Kidney (tissue), 14 donors: Measurements from ENCODE around the gene SH3RF3. TPM values are rescaled to one million over a fixed set of nuclear protein-coding genes. Genes with fewer than 3 reads are reported as not detected.

Source experiments
- DNase-seq, 5 donors: peaks; one replicate each; pipeline ENCODE4 v3.0.0-alpha.2; 2013 to 2020
- FAIRE-seq: peaks from 2 replicates; lab custom pipeline; 2012; peaks lifted over from hg19 to GRCh38; lab: Jason Lieb, UNC
- H3K27ac ChIP-seq, 2 donors: one replicate each; pipeline ENCODE4 v1.7.0; 2013; ENCODE audit warnings: low read depth in 2 of 2, low read length in 2 of 2, inconsistent platforms in 1 of 2
- H3K27me3 ChIP-seq: one replicate; pipeline ENCODE4 v1.7.1; 2013; ENCODE audit warnings: low read length, inconsistent platforms; ENCODE audit not compliant: control insufficient read depth, insufficient read depth
- H3K36me3 ChIP-seq, 3 donors: one replicate each; pipeline versions ENCODE4 v1.7.0 to v1.7.1; 2013; ENCODE audit warnings: low read length in 3 of 3, control low read depth in 1 of 3, inconsistent platforms in 1 of 3; ENCODE audit not compliant: insufficient read depth in 3 of 3, control insufficient read depth in 2 of 3
- H3K4me1 ChIP-seq, 3 donors: one replicate each; pipeline versions ENCODE4 v1.7.0 to v1.7.1; 2013; ENCODE audit warnings: low read length in 3 of 3, inconsistent platforms in 1 of 3, low read depth in 1 of 3; ENCODE audit not compliant: control insufficient read depth in 2 of 3, insufficient read depth in 2 of 3
- H3K4me3 ChIP-seq, 3 donors: one replicate each; pipeline versions ENCODE4 v1.7.0 to v1.8.1; 2013; ENCODE audit warnings: low read length in 3 of 3, control low read depth in 1 of 3, inconsistent platforms in 1 of 3
- H3K9ac ChIP-seq, 3 donors: one replicate each; pipeline versions ENCODE4 v1.7.0 to v1.7.1; 2013; ENCODE audit warnings: low read length in 3 of 3, control low read depth in 1 of 3, inconsistent platforms in 1 of 3
- H3K9me3 ChIP-seq, 3 donors: one replicate each; pipeline versions ENCODE4 v1.7.0 to v1.7.1; 2013; ENCODE audit warnings: low read length in 3 of 3, control low read depth in 1 of 3, inconsistent platforms in 1 of 3; ENCODE audit not compliant: control insufficient read depth in 2 of 3, insufficient read depth in 1 of 3
- intact Hi-C: fragments of 100-400 bp; cut with DNase I; formaldehyde crosslinking; loops from one replicate; pipeline ENCODE4 v1.11.1; 2022
- polyA plus RNA-seq: library from polyadenylated mRNA; stranded (reverse); fragments of 350-450 nt; fragmentation: Illumina TruSeq; extraction: RNeasy Lipid Tissue Mini Kit (QIAGEN cat#74804); gene quantifications from one replicate; pipeline ENCODE4 v1.2.3, GENCODE V29; 2014; ENCODE audit warnings: low read depth, low replicate concordance; ENCODE audit not compliant: insufficient read depth
- total RNA-seq: library from RNA; stranded (reverse); fragmentation: NEBNext Ultra II Directional; extraction: Animal tissue kit (Norgen Biotek cat#: 25700); gene quantifications from one replicate; pipeline ENCODE4 v1.2.1, GENCODE V29; 2021
- TF ChIP-seq, protein P1 (sequence below): IDR thresholded peaks from 3 replicates; pipeline ENCODE4 v1.5.1; 2012; ENCODE audit warnings: mild to moderate bottlenecking, moderate library complexity, borderline replicate concordance; ENCODE audit not compliant: insufficient read depth; ENCODE audit errors: extremely low read depth
- donor health status: control.
- donor health status: control.
- donor health status: control.
- donor health status: control.
- donor health status: control.
- donor health status: DM: yes; HTN: yes; CAD: no.
- donor health status: Normal renal cell carcinoma (clear cell type).

The SH3RF3 gene
- total and polyA plus RNA-seq, 2 donors from 2014 or later = 1.7 to 10.7 TPM

DNA sequence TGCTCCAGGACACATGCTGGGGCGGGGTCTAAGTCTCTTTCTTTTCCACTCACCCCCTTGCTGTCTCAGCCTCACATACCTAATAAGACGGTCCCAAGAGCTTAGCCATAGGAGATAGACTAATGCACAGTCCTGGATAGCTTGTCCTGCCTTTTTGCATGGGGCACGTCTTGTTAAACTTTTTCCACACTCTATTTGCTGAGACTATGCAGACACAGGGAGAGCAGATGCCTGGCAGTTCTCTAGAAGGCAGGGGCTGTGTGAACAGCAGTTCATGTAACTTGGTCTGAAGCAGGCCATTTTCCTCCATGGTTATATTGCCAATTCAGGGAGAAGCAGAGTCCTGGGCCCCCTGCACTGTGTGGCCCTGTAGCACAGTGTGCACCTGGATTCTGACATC lies 342.7 kb downstream of the SH3RF3 start:
- Histone ChIP-seq H3K27me3 (no peaks in the 10 kb centered on the region), H3K9ac (no peak overlapping the region), H3K9me3 (no peaks in the 10 kb centered on the region), H3K4me1 (peaks cover 0 to 7% (median 3%) of the 10 kb centered on the region in 3 donors), H3K36me3 (no peaks in the 10 kb centered on the region), H3K4me3 (no peak overlapping the region), H3K27ac (no peak overlapping the region)
- FAIRE-seq (no peak), DNase-seq (no peak)
- TF ChIP-seq, protein P1, sequence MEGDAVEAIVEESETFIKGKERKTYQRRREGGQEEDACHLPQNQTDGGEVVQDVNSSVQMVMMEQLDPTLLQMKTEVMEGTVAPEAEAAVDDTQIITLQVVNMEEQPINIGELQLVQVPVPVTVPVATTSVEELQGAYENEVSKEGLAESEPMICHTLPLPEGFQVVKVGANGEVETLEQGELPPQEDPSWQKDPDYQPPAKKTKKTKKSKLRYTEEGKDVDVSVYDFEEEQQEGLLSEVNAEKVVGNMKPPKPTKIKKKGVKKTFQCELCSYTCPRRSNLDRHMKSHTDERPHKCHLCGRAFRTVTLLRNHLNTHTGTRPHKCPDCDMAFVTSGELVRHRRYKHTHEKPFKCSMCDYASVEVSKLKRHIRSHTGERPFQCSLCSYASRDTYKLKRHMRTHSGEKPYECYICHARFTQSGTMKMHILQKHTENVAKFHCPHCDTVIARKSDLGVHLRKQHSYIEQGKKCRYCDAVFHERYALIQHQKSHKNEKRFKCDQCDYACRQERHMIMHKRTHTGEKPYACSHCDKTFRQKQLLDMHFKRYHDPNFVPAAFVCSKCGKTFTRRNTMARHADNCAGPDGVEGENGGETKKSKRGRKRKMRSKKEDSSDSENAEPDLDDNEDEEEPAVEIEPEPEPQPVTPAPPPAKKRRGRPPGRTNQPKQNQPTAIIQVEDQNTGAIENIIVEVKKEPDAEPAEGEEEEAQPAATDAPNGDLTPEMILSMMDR = no peak
- intact Hi-C loops = no loop called here

DNA sequence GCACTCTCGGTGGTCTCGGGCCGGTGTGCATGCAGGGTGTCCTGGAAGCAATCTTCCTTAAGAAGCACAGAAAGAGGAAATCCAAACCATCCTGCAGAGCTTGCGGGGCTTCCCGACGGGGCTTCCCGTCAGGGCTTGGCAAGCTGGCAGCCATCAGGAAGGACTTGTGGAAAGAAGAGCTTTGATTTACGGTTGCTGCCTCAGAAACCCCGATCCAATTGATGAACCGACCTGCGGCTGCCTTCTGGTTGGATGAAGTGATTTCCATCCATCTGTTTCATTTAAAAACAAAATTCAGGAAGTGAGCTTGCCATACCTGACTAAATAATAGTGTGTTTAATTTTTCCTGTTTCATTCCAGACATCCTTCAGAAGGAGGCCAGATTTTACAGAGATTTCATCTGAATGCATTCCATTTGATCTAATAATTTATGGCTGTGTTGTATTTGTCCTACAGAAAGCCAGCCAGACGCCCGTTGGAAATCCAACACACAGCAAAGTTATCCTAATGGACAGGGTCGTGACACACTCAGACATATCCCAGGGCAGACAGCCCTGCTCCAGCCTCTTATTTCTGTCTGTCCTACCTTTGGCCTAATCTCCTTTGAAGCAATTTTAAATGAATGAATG lies 343.4 kb downstream of the SH3RF3 start:
- Histone ChIP-seq H3K4me1 (peaks cover 0 to 7% (median 3%) of the 10 kb centered on the region in 3 donors), H3K36me3 (no peaks in the 10 kb centered on the region), H3K27ac (no peak overlapping the region), H3K9ac (no peak overlapping the region), H3K9me3 (no peaks in the 10 kb centered on the region), H3K4me3 (no peak overlapping the region), H3K27me3 (no peaks in the 10 kb centered on the region)
- DNase-seq (peak in 3 of 5 donors; percentile 41 to 66 (median 52)), FAIRE-seq (no peak)
- intact Hi-C loops = no loop called here
- TF ChIP-seq, protein P1 = no peak

DNA sequence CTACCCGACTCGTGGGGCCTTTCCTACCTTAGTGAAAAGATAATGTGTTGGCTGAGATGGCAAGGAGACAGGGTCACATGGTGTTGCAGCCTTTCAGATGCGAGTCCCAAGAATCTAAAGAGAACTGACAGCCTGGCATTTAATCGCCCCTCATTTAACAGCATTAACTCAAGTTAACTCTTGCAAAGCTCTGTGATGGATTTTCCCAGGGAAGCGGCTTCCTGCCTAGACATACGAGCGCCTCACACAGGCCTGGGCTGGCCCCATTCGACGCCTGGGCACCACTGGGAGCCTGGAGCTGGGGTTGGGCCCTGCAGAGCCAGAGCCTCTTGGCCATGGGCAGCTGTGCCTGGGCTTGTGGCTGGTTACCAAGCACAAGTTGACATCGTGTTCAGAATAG lies 344.0 kb downstream of the SH3RF3 start:
- TF ChIP-seq, protein P1 = no peak
- Histone ChIP-seq H3K27me3 (no peaks in the 10 kb centered on the region), H3K4me3 (no peak overlapping the region), H3K9me3 (no peaks in the 10 kb centered on the region), H3K27ac (no peak overlapping the region), H3K9ac (no peak overlapping the region), H3K36me3 (no peaks in the 10 kb centered on the region), H3K4me1 (peaks cover 0 to 7% (median 3%) of the 10 kb centered on the region in 3 donors)
- FAIRE-seq (no peak), DNase-seq (peak in 3 of 5 donors; percentile 32 to 56 (median 46))
- intact Hi-C loops = no loop called here
